Measurements from ENCODE around the gene PAPOLB.
"Not testable (repeated sequence)": the region's sequence is repeated elsewhere in the genome, so short reads cannot be mapped to it uniquely, and the experiment has no call there.

PAPOLB gene

DNA sequence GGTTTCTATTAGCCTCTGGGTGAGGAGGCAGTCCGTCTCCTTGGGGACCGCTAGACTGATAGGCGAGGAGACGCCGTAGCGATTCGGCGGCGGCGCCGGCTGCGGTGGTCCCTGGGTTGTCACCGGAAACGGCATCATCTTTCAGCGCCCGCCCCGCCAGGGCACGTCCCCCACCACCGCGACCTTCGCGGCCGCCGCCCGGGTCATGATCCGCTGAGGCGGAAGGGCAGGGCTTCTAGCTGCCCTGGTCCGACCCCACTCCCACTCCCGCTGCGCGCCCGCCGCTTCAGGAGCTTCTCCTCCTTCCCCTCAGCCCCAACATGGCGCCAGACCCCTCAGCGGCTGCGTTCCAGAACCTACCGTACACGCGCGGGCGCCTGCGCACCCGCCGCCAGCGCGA lies at the start of gene PAPOLB:
Gene PAPOLB (minus strand): TSS at position 358 of the 400 bp plus-strand sequence. CDS start 220 bp downstream, at position 138.
- H3K4me3 Mint-ChIP-seq, result peak within 1 kb of the TSS; percentile 77
- peak; percentile 68 for ATAC-seq
- peak within 1 kb of the TSS; percentile 79 for H3K27ac Mint-ChIP-seq
- H3K27me3 Mint-ChIP-seq, result peaks cover 60% of the 10 kb centered on the region
- H3K9me3 Mint-ChIP-seq, result peaks cover 7% of the 10 kb centered on the region
- no peaks in the 10 kb centered on the region for H3K4me1 Mint-ChIP-seq
- H3K36me3 Mint-ChIP-seq, result no peaks in the 10 kb centered on the region

DNA sequence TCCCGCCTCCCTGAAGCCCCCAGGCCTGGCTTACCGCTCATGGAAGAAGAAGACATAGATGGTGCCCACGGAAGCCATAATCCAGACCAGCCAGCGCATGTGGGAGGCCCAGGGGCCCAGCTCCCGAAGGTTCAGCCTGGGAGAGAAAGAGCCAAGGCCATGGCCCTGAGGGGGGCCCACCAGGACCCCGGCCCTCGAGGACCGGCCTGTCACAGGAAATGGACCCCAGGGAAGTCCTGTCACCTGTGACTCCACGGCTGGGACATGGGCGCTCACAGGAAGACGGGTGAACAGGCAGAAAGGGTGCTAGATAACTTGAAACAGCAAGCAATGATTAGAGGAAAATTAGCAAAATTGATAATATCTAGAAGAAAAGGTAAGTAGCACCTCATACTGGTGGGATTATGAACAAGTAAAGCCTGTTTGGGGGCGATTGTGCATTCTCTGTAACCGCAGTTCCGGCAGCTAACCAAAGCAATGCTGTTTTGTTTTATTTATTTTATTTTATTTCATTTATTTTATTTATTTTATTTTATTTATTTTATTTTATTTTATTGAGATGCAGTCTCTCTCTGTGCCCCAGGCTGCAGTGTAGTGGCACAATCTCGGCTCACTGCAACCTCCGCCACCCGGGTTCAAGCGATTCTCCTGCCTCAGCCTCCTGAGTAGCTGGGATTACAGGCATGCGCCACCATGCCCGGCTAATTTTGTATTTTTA lies 49.4 kb upstream of the PAPOLB start:
- no peak for ATAC-seq

DNA sequence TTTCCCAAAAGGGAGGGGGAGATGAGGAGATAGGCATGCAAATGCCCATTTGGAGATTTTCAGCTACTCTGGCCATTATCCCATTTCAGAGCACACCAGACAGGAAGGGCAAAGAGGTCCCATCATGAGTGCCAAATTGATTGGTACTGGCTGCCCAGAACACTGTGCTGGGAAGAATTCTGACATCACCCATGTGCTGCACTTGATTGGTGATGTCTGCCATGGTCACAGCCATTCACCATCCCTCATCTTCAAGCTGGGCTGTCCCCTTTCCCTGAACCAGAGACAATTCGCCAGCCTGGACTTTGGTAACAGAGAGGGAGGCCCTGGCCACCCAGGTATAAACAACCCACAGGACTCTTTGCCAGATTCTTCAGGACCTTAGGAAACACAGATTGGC lies 44.9 kb upstream of the PAPOLB start:
- Mint-ChIP-seq H3K27ac (no peak overlapping the region), H3K4me1 (peaks cover 5% of the 10 kb centered on the region), H3K4me3 (no peak overlapping the region), H3K36me3 (no peaks in the 10 kb centered on the region), H3K27me3 (peaks cover 36% of the 10 kb centered on the region), H3K9me3 (peaks cover 9% of the 10 kb centered on the region)
- no peak for ATAC-seq

More for the DNA sequence above, 49.4 kb upstream of the PAPOLB start:
- no peak overlapping the region for H3K27ac Mint-ChIP-seq
- no peak overlapping the region for H3K4me3 Mint-ChIP-seq
- H3K4me1 Mint-ChIP-seq, result no peaks in the 10 kb centered on the region
- peaks cover 4% of the 10 kb centered on the region for H3K9me3 Mint-ChIP-seq
- H3K36me3 Mint-ChIP-seq, result no peaks in the 10 kb centered on the region
- H3K27me3 Mint-ChIP-seq, result peaks cover 16% of the 10 kb centered on the region

DNA sequence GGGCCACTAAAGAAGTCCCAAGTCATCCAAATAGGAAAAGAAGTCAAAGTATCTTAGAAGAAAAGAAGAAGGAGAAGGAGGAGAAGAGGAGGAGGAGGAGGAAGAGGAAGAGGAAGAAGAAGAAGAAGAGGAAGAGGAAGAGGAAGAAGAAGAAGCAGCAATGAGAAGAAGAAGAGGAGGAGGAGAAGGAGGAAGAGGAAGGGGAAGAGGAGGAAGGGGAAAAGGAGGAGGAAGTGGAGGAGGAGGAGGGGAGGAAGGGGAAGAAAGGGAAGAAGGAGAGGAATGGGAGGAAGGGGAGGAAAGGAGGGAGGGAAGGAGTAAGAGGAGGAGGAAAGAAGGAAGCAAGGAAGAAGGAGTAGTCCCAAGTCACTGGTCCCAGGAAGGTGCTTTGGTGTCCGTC lies 43.3 kb upstream of the PAPOLB start:
- peaks cover 33% of the 10 kb centered on the region for H3K27me3 Mint-ChIP-seq
- H3K9me3 Mint-ChIP-seq, result peaks cover 9% of the 10 kb centered on the region
- no peak for ATAC-seq
- no peaks in the 10 kb centered on the region for H3K36me3 Mint-ChIP-seq
- peaks cover 5% of the 10 kb centered on the region for H3K4me1 Mint-ChIP-seq
- no peak overlapping the region for H3K27ac Mint-ChIP-seq
- H3K4me3 Mint-ChIP-seq, result no peak overlapping the region

DNA sequence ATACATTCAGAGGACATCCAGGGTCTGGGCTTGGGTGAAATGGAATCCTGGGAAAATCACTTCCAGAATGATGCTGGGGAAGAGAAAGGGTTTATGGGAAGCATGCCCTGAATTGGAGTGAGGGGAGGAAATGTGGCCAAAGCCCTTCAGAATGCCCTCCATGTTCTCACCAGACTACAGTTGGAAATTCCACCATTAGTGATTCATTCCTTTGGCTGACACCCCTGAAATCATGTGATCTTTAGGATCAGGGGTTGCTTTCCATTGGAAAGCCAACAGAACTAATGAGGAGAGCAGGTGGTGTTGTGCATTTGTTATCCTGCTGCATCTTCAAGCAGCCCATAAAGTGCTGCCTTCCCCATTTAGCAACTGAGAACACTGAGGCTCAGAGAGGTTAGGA lies 42.5 kb upstream of the PAPOLB start:
- Mint-ChIP-seq H3K36me3 (no peaks in the 10 kb centered on the region), H3K27me3 (peaks cover 35% of the 10 kb centered on the region), H3K4me3 (no peak overlapping the region), H3K4me1 (peaks cover 5% of the 10 kb centered on the region), H3K9me3 (peaks cover 9% of the 10 kb centered on the region), H3K27ac (no peak overlapping the region)
- no peak for ATAC-seq

DNA sequence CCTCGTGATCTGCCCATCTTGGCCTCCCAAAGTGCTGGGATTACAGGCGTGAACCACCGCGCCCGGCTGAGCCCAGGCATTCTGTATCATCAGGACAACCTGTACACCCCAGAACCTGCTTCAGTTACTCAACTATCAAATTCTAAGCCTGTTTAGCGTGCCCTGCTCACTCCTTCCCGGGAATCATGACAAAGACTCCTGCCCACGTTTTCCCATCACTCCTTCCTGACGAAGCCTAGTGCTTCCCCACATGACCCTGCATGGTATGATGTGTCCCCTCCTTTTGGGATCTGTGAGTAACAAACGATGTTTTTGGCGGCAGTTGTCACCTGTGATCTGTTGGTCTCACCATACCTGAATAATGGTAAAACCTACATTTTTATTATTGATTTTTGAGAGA lies 33.9 kb upstream of the PAPOLB start:
- peaks cover 37% of the 10 kb centered on the region for H3K27me3 Mint-ChIP-seq
- no peak for ATAC-seq
- no peaks in the 10 kb centered on the region for H3K4me1 Mint-ChIP-seq
- H3K36me3 Mint-ChIP-seq, result no peaks in the 10 kb centered on the region
- peaks cover 14% of the 10 kb centered on the region for H3K9me3 Mint-ChIP-seq
- H3K27ac Mint-ChIP-seq, result no peak overlapping the region
- no peak overlapping the region for H3K4me3 Mint-ChIP-seq

DNA sequence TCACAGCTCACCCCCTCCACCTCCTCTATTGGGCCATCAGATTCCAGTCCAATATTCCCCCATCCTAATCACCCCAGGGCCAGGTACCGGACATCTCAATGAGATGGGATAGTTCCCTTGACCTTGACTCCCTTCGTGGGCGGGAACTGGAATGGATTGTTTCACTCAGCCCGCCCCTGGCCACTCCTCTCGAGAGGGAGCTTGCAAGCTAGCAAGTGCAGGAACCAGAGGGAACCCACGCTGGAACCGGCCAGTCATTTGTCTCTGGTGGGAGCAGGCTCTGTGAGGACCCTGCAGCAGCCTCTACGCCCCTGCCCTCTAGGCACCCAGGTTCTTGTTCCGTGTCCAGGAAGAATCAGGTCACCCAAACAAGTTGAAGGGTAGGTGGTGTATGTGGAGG lies 32.7 kb upstream of the PAPOLB start:
- Mint-ChIP-seq H3K4me1 (no peaks in the 10 kb centered on the region), H3K36me3 (no peaks in the 10 kb centered on the region), H3K27ac (no peak overlapping the region), H3K9me3 (peaks cover 14% of the 10 kb centered on the region), H3K27me3 (peaks cover 37% of the 10 kb centered on the region), H3K4me3 (no peak overlapping the region)
- no peak for ATAC-seq

DNA sequence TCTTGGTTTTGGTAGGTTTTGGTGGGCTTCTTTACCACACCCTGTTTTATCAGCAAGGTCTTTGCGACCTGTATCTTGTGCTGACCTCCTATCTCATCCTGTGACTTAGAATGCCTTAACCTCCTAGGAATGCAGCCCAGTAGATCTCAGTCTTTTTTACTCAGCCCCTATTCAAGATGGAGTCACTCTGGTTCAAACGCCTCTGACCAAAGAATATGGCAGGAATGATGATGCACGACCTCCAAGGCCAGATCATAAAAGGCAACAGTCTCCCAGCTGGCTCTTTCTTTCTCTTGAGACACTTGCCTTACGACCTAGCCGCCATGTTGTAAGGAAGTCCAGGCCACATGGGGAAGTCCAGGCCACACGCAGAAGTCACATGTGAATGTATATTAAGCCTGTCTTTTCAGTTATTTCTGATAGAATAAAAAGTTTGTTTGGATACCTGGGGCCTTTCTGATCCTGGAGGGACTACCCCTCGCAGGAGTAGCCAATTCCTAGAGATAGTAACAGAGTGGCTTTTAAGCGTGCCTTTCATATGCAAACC lies 32.2 kb upstream of the PAPOLB start:
- Mint-ChIP-seq H3K36me3 (no peaks in the 10 kb centered on the region), H3K9me3 (peaks cover 14% of the 10 kb centered on the region), H3K27ac (no peak overlapping the region), H3K4me1 (no peaks in the 10 kb centered on the region), H3K27me3 (peaks cover 42% of the 10 kb centered on the region), H3K4me3 (no peak overlapping the region)
- ATAC-seq, result no peak

DNA sequence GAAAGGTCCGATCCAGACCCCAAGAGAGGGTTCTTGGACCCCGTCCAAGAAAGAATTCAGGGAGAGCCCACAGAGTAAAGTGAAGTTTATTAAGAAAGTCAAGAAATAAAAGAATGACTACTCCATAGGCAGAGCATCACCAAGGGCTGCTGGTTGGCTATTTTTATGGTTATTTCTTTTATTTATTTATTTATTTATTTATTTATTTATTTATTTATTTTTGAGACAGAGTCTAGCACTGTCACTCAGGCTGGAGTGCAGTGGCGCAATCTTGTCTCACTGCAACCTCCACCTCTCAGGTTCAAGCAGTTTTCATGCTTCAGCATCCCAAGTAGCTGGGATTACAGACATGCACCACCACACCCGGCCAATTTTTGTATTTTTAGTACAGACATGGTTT lies 31.4 kb upstream of the PAPOLB start:
- not testable (repeated sequence) for H3K4me1 Mint-ChIP-seq, ATAC-seq

DNA sequence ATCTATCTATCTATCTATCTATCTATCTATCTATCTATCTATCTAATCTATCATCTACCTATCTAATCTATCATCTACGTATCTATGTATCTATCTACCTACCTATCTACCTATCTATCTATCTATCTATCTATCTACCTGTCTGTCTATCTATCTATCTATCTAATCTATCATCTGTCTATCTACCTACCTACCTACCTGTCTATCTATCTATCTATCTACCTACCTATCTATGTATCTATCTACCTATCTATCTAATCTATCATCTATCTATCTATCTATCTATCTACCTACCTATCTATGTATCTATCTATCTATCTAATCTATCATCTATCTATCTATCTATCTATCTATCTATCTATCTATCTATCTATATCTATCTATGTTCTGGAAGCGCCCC lies 29.7 kb upstream of the PAPOLB start:
- H3K4me3 Mint-ChIP-seq, H3K9me3 Mint-ChIP-seq, ATAC-seq, H3K27ac Mint-ChIP-seq, H3K4me1 Mint-ChIP-seq, H3K36me3 Mint-ChIP-seq: not testable (repeated sequence)
- H3K27me3 Mint-ChIP-seq, result peaks cover 53% of the 10 kb centered on the region

More for the DNA sequence above, 31.4 kb upstream of the PAPOLB start:
- peaks cover 43% of the 10 kb centered on the region for H3K27me3 Mint-ChIP-seq
- not testable (repeated sequence) for H3K9me3 Mint-ChIP-seq, H3K27ac Mint-ChIP-seq, H3K4me3 Mint-ChIP-seq, H3K36me3 Mint-ChIP-seq

DNA sequence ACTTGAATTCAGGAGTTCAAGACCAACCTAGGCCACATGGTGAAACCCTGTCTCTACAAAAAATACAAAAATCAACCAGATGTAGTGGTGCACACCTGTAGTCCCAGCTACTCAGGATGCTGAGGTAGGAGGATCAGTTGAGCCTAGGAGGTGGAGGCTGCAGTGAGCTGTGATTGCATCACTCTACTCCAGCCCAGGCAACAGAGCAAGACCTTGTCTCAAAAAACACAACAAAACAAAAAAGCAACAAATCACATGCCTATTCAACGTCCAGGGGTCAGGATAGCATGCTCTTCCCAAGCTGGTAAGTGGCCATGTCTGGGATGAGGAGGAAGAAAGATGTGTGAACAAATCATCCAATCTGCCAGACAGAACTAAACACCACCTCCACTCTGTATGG lies 27.9 kb upstream of the PAPOLB start:
- H3K4me3 Mint-ChIP-seq, result no peak overlapping the region
- H3K27ac Mint-ChIP-seq, result no peak overlapping the region
- H3K36me3 Mint-ChIP-seq, result no peaks in the 10 kb centered on the region
- ATAC-seq, result no peak
- peaks cover 70% of the 10 kb centered on the region for H3K27me3 Mint-ChIP-seq
- no peaks in the 10 kb centered on the region for H3K4me1 Mint-ChIP-seq
- peaks cover 8% of the 10 kb centered on the region for H3K9me3 Mint-ChIP-seq

DNA sequence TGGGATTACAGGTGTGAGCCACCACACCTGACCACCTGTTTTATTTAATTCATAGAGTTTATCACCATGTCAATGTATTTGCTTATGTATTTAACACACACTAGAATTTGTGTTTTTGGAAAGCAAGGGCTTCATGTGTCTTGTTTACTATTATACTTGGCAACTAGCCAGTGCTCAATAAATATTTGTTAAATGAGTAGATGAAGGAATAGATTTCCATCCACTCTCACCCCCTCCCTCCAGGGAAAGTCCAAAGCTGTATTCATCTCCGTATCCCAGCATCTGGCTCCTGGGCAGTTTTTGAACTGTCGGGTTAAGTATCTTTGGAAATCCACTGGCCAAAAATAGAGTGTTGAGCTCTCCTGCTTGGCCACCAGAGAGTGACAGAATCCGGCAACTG lies 26.3 kb upstream of the PAPOLB start:
- Mint-ChIP-seq H3K27me3 (peaks cover 82% of the 10 kb centered on the region), H3K9me3 (peaks cover 4% of the 10 kb centered on the region), H3K27ac (no peak overlapping the region), H3K36me3 (no peaks in the 10 kb centered on the region), H3K4me1 (peaks cover 5% of the 10 kb centered on the region), H3K4me3 (no peak overlapping the region)
- no peak for ATAC-seq

DNA sequence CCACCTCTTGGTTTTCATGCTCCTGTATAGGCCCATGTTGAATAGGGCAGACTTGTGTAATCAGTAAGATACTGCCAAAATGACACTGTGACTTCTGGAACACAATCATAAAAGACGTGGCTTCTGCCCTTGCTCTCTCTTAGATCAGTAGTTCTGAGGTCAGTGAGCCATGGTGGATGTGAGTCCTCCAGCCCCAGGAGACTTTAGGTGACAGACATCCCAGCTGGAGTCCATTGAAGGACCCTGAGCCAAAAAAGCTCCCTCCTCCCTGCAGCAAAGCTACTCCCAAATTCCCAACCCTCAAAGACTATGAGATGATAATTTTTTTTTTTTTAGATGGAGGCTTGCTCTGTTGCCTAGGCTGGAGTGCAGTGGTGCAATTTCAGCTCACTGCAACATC lies 24.8 kb upstream of the PAPOLB start:
- Mint-ChIP-seq H3K36me3 (no peaks in the 10 kb centered on the region), H3K27me3 (peaks cover 91% of the 10 kb centered on the region), H3K9me3 (peaks cover 4% of the 10 kb centered on the region), H3K27ac (no peak overlapping the region), H3K4me3 (no peak overlapping the region), H3K4me1 (peaks cover 16% of the 10 kb centered on the region)
- ATAC-seq, result no peak

DNA sequence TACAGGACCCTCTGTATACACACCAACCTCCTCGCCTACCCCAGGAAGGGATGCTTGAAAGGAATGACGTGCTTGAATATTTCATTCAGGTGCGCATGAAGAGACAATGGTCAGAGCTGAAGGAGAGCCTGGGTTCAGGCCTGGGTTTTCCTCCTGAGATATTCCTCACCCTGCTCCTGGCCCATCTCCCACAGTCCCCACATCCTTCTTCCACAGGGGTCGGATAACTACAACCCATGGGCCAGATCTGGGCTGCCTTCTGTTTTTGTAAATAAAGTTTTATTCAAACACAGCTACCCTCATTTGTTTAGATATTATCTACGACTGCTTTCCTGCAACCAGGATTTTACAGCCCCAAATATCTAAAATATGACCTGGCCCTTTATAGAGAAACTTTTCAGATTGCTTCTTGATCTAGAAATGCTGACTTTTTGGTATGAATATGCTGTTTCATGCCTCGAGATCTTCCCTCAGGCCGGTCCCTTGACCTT lies 23.5 kb upstream of the PAPOLB start:
- ATAC-seq, result no peak
- peaks cover 86% of the 10 kb centered on the region for H3K27me3 Mint-ChIP-seq
- H3K36me3 Mint-ChIP-seq, result no peaks in the 10 kb centered on the region
- no peaks in the 10 kb centered on the region for H3K9me3 Mint-ChIP-seq
- H3K4me1 Mint-ChIP-seq, result peaks cover 16% of the 10 kb centered on the region
- no peak overlapping the region for H3K4me3 Mint-ChIP-seq
- H3K27ac Mint-ChIP-seq, result no peak overlapping the region

DNA sequence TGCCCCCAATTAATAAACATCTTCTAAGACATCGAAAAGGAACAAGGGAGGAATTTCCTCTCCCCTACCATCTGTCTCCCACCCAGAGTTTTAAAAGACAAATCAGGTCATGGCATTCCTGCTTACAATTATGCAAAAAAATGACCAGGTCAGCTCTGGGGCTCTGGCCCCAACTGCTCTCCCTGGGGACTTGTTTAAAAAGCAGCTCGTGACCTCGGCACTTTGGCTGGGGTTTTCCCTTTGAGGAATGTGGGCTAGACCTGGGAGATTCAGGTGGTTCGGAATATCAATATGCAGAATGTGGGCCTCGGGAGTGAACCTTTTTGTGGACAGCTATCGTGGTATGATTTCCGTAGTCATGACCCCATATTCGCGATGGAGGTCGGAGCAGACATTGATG lies 22.3 kb upstream of the PAPOLB start:
- Mint-ChIP-seq H3K4me3 (no peak overlapping the region), H3K27ac (no peak overlapping the region), H3K36me3 (no peaks in the 10 kb centered on the region), H3K9me3 (no peaks in the 10 kb centered on the region), H3K4me1 (peaks cover 16% of the 10 kb centered on the region), H3K27me3 (peaks cover 82% of the 10 kb centered on the region)
- ATAC-seq, result no peak

All from stimulated activated memory B cell treated with anti-CD40 and anti-IgM and Interleukin-4, amounts not matched to agents 10 μg/mL and 1 μg/mL and 100 μg/mL, for 72 hours (primary cell).